Measurements from ENCODE around the gene ZNF296. TPM values are rescaled to one million over a fixed set of nuclear protein-coding genes. Genes with fewer than 3 reads are reported as not detected.

Gene ZNF296
- total RNA-seq, 4 donors from 2014 or later = 0.31 to 1.7 (median 1.1) TPM

DNA sequence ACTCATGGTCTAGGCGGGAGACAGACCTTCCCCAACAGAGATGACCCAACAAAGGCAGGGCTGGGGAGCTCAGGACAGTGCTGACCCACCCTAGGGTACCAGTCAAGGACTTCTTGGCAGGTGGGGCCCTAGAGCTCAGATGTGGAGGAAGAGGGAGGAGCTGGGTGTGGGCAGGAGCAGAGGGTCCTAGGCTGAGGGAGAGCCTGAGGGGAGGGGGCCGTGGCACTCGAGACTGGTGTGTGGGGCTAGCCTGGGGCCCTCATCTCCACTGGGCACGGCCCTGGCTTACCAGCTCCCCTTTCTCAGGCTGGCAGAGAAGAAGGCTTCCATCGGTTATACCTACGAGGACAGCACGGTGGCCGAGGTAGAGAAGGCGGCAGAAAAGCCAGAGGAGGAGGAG, 18.8 kb downstream of the ZNF296 start:
- no peak for TF ChIP-seq CTCF (IDR thresholded peaks at IDR 0.05)
- ATAC-seq (ENCODE audit: low FRiP score) = no peak
- DNase-seq (ENCODE audit: low spot score) = no peak

GRCh38 chr19:45056831-45057230, 19.4 kb downstream of the ZNF296 start:
- TF ChIP-seq CTCF (IDR thresholded peaks at IDR 0.05) = no peak
- ATAC-seq (ENCODE audit: low FRiP score) = no peak
- DNase-seq (ENCODE audit: low spot score) = no peak

GRCh38 chr19:45051929-45052579, 24.2 kb downstream of the ZNF296 start:
- no peak for DNase-seq (ENCODE audit: low spot score)
- ATAC-seq (ENCODE audit: low FRiP score) = no peak

DNA sequence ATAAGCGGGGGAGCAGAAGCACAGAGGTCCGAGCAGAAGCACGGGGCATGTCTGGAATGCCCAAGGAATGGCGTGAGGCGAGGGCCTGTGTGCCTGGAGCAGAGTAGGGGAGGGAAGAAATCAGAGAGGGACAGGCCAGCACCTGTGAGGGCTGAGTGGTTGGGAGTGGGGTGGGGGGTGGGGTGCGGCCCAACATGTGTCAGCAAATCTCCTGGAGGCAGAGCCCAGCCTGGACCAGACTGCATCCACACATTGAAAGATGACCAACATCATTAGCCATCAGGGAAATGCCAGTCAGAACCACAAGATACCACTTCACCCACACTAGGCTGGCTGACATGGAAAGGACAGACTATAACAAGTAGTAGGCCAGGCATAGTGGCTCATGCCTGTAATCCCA, 26.2 kb downstream of the ZNF296 start:
- DNase-seq (ENCODE audit: low spot score) (no peak), ATAC-seq (ENCODE audit: low FRiP score) (no peak)
- no peak for TF ChIP-seq CTCF (IDR thresholded peaks at IDR 0.05)

More at GRCh38 chr19:45051929-45052579, 24.2 kb downstream of the ZNF296 start:
- no peak for TF ChIP-seq CTCF (IDR thresholded peaks at IDR 0.05)

DNA sequence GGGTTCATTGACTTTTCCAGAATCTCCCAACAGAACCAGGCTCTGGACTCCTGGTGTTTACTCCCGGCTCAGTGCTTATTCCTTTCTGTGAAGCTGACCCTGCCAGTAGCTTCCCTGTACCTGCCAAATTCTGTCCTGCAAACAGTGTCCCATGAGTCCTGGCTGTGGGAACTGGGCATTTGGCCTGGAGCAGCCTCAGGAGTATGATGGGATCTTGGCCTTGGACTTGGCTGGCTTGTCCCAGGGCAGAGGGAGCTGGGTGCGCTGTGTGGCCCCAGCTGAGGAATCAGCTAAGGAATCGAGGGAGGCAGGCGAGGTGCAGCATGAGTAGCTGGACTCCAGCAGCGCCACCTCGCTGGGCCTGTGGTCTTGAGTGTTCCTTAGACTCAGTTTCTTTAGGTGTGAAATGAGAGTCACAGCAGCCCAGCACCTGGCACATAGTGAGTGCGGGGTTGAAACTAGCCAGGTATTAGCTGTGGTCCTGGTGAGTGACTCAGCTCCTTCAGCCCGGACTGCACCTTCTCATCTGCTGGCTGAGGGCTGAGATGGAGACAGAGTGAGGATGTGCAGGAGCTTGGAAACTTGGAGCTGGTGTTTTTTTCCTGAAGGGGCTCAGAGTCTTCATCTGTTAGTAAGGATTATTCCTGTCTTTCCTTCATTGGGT, 27.1 kb downstream of the ZNF296 start:
- no peak for ATAC-seq (ENCODE audit: low FRiP score)
- no peak for DNase-seq (ENCODE audit: low spot score)

DNA sequence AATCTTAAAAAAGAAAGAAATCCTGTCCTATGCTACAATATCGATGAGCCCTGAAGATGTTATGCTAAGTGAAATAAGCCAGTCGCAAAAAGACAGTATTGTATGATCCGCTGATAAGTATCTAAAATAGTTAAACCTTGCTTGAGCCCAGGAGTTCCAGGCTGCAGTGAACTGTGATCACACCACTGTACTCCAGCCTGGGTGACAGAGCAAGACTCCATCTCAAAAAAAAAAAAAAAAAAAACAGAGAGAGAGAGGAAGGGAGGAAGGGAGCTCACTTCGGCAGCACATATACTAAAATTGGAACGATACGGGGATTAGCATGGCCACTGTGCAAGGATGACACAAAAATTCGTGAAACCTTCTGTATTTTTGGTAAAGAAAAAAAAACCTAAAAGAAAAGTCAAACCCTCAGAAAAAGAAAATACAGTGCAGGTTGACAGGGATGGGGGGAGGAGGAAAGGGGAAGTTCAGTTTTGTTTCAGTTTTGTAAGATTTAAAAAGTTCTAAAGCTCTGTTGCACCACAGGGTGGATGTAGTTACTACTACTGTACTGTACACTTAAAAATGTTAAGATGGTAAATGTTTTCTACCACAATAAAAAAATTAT, 29.0 kb downstream of the ZNF296 start:
- no peak for DNase-seq (ENCODE audit: low spot score)
- no peak for TF ChIP-seq CTCF (IDR thresholded peaks at IDR 0.05)
- no peak for ATAC-seq (ENCODE audit: low FRiP score)

More for the DNA sequence above, 27.1 kb downstream of the ZNF296 start:
- no peak for TF ChIP-seq CTCF (IDR thresholded peaks at IDR 0.05)

Measured in omental fat pad (tissue), 4 donors.